ENCODE results near the gene VPS13D.
"Not testable (repeated sequence)": the region's sequence is repeated elsewhere in the genome, so short reads cannot be mapped to it uniquely, and the experiment has no call there.

The VPS13D gene

DNA sequence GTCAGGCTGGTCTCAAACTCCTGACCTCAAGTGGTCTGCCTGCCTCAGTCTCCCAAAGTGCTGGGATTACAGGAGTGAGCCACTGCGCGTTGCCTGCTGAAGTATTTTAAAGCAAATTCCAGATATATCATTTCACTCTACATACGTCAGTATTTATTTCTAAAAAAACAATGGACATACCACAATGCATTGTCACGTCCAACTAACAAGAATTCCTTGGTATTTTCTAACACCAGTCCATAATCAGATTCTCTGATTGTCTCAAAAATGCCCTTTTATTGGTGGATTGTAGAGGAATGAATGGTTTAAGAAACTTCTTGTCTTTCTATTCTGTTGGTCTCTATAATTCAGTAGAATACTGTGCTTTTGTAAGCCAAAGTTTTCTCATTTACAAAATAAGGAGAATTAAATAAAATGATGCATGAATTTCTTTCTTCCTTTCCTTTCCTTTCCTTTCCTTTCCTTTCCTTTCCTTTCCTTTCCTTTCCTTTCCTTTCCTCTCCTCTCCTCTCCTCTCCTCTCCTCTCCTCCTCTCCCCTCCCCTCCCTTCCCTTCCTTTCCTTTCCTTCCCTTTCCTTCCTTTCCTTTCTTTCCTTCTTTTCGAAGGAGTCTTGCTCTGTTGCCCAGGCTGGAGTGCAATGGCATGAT is 55.8 kb downstream of the VPS13D start:
- DNase-seq (ENCODE audit: low read depth, low spot score): no peak

DNA sequence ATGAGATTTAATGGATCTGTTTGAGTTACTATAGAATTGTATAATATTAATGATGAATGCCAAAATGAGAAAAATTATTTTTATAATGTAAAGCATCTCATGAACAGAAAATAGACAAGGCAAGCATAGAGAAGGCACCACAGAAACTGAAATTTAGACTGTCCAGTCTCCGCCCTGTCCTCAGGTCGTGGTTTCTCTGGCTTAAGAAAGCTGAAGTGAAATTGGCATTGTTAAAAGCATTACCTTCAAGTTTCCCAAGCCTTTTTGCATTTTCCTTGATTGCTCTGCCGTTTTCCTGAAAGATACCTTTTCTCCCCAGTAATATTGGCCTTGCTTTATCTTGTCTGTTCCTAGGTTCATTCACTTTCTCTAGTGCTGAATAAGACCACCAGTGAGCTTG is 58.0 kb downstream of the VPS13D start:
- no peak for DNase-seq (ENCODE audit: low read depth, low spot score)

DNA sequence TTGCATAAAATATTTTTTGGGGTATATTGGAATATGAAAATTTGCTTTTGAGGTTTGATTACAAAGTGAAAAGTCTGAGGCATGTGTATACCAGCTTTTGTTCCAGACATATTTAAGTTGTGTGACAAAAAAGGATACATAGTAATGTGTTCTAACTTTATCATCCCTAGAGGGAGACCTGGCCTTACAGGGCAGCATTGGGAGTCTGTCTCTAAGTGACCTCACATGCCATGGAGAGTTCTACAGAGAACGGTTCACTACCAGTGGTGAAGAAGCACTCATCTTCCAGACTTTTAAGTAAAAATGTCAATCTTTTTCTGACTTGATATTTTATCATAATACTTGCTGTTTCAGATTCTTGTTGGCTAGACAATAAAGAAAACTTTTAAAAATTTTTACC is 61.0 kb downstream of the VPS13D start:
- DNase-seq (ENCODE audit: low read depth, low spot score): no peak

DNA sequence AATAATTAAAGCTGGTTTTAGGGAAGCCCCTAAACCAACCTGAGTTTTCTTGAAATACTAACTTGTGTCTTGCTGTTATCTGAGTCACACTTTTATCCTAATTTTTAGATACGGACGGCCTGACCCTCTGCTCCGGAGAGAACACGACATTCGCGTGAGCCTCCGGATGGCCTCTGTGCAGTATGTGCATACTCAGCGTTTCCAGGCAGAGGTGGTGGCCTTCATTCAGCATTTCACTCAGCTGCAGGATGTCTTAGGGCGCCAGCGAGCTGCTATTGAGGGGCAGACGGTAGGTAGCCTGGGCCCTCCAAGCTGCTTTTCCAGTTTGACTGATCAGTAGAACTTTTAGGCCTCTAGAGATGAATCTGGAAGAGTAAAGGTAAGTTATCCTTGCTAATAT is 63.6 kb downstream of the VPS13D start:
- no peak for DNase-seq (ENCODE audit: low read depth, low spot score)

DNA sequence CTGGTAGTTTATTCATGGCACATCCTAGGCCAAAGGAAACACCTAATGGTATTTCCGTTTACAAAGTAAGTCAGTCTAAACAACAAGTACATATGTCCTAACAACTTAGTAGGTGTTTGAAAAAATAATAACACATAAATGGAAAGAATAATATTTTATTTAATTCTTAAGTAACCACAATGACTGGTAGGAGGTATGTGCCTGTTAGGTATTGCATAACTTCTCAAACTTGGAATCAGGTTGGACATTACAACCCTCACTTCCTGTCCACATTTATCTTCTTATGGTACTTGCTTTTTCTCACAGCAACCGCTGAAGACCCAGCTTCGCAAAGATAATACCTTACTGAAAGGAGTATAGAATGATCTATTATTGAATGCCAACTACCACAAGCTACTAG is 64.2 kb downstream of the VPS13D start:
- DNase-seq (ENCODE audit: low read depth, low spot score): no peak

DNA sequence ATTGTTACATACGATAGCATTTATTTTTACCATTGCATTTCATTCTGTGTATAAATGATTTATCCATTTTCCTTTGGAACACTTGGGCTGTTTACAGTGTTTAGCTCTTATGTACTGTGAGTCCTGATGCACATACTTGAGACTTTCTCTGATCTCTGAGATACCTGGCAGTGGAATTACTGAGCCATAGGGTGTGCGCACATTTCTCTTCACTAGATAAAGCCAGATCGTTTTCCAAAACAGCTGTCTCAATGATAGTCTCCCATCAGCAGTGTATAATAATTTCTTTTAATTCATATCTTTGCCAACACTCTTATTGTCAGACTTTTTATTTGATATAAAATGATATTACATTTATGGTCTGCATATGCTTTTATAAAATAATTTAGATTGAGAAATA is 66.2 kb downstream of the VPS13D start:
- DNase-seq (ENCODE audit: low read depth, low spot score): no peak

DNA sequence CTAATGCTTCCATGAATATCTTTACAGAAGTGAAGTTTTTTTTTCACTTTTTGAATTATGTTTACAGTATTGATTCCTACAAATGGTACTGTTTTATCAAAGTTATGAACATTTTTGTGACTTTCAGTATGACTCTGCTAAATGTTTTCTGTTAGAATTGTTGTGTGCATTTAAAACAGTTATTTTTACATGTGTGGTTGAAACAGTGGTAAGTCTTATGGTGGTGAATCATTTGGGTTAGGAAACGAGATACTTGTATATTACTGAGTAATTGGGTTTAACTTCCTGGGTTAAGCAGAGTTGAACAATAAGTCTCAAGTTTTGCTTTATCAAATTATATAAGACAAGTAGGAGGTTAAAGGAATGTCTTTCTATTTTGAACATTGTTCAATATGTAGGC is 66.8 kb downstream of the VPS13D start:
- DNase-seq (ENCODE audit: low read depth, low spot score): no peak

DNA sequence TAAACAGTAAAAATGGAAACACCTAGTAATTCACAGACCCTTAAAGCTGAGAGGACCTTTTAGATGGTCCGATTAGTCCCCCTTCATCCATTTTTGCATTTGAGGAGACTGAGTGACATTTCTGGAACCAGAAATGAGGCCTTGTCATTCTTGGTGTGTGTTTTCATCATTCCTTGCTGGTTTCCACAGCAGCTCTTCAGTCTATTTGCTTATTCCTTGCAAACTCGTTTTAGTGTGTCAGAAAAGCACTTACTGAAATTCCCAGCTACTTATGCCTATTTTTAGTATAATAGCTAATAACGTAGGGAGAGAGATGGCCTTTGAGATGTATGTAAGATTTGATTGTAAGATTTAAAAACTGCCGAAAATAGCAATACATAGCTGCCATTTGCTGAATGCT is 70.9 kb downstream of the VPS13D start:
- no peak for DNase-seq (ENCODE audit: low read depth, low spot score)

DNA sequence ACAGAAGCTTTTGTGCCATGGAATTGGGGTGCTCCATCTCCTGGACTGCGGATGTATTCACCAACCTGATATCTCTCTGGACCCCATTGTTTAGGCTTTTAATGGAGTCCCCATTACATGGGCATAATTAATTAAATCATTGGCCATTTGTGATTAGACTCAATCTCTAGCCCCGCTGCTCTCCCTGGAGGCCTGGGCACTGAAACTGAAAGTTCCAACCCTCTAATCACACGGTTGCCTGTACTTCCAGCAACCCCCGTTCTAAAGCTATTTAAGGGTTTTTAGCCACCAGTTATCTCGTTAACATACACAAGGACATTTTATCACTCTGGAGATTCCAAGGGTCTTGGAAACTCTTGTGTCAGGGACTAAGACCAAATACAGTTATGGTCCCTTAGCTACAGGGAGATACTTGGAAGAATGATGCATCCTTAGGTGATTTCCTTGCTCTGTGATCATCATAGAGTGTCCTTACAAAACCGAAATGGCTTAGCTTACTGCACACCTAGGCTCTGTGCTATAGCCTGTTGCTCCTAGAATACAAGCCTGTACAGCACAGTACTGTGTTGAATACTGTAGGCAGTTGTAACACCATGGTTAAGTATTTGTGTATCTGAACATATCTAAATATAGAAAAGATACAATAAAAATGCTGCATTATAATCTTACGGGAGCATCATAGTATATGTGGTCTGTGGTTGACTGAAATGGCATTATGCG is 71.8 kb downstream of the VPS13D start:
- no peak for DNase-seq (ENCODE audit: low read depth, low spot score)

DNA sequence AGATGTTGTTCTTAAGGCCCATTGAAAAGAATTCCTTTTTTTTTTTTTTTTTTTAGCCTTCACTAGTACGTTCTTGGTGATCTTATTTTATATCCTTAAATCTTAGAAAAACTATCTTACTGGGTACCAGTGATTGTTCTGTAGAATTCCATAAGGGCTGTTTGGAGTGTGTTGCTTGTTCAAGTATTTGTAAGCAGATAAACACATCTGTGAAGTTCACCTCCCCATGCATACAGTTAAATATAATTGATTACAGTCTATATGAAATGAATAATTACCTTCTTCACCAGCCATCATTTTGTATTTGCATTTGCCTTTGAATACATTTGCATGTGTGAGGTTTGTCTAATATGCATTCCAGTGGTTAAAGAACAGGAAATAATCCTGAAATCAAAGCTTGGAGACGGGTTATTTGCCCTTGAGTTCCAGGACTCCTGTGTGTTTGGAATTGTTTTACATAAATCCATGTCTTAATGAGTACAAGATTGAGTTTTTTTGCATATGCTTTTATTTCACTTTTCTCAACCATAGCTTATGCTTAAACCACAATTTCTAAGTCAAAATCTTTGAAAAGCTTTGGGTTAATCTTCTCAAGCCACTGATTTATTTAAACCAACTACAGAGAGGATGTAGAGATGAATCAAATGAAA is 73.1 kb downstream of the VPS13D start:
- no peak for DNase-seq (ENCODE audit: low read depth, low spot score)

DNA sequence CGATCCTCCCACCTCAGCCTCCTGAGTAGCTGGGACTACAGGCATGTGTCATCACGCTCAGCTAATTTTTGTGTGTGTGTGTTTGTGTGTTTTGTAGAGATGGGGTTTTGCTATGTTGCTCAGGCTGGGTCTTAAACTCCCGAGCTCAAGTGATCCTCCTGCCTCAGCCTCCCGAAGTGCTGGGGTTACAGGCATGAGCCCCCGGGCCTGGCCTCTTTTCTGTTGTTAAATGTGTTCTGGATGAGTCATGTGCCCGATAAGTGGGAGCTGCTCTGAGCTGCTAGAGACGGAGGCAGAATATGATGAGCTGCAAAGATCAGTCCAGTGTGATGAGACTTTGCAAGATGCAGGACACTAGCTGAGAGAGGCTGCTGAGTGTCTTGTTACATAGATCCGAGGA is 75.5 kb downstream of the VPS13D start:
- no peak for DNase-seq (ENCODE audit: low read depth, low spot score)

DNA sequence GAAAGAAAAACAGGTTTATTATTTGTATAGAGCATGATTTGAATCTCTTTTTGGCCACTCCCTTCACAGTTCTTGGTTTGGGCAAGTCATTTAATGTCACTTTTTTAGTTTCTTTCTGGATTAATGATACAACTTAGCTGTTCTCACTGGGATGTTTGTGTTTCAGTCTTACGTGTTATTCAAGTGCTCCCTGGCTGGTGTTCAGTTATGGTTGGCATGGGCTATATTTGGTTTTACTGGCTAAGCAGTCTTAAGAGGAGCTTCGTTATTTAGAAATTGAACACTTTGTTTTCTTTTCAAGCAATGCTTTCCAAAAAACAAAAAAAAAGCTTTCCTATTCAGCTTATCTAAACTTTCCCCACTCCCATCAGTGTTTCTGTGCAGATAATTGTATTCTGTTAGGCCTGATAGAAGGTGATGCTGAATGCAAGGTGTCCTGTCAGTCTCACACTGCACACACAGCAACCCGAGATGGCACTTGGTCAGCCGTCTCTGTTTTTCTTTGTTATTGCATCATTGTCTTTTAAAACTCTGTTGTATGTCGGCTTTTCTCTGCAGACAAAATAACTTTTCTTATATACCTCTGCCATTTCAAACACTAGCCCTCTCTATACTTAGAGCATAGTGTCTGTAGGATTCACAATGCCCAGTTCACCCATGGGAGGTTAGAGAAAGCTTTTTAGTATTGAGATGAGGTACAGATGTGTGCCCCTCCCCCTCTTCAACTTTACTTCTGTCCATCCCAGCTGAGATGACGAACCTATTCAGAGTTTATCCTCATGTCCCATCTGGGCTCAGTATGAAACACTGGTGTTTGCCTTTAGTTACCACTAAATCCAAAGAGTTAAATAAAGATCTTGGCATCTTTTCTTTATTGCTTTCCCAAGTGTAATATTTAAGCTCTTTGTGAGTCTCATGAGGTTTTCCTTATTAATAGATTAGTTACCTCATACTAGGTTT is 80.2 kb downstream of the VPS13D start:
- DNase-seq (ENCODE audit: low read depth, low spot score): no peak

DNA sequence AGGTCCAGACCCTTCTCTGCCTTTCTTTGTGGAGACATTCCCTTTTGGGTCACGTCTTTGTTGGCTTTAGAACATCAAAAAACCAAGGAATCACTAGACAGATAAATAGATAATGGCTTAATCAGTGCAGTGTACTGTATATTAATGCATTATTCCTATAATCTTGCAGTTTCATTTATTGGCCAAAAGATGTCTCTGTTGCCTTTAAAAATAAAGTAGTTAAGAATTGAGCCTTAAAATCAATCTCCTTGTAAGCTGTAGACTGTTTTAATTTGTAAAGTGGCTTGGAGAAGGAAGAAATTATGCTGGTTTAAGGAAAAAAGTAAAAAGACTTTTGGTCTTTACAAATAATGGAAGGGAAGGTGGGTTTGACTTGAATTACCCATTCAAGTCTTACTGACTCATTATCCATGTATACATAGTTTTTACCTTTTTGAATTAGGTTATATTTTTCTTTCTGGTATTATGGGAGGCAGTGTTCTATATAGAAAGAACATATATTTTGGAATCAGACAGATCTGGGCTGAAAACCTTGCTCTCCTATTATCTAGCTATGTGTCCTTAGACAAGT is 84.6 kb downstream of the VPS13D start:
- no peak for DNase-seq (ENCODE audit: low read depth, low spot score)

DNA sequence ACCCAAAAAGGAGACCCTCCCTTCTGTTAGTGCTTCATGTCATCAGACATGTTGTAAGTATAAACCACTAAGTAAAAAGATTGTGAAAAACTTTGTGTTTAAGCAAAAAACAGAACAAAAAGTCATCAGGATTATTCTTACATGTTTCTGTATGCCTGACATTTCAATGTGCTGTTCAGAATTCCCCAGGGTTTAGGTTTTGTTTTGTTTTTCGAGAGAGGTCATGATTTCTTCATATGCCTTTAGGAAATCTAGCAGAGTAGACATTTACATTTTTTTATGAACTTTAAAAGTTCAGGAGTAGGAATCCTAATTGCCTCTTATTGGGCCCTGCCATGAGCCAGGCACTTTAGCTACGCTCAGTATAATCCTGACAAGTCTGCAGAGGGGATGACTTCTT is 85.3 kb downstream of the VPS13D start:
- DNase-seq (ENCODE audit: low read depth, low spot score): no peak

DNA sequence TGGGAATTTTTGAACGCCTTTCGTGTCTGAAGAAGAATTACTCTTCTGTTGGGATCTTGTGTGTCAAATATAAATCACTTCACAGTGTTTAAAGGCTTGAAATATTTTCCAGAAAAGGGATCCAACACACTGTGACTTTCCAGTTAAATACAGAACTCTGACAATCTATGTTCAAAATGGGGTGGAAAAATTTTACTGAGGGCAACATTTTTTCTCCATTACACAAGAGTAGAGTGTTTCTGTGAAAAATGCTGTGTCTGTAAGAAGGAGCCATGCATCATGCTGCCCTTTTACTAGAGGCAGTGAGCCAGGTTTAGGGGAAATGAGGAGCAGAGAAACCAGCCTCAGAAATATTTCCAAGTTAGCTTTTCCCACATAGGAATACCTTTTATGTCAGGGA is 86.5 kb downstream of the VPS13D start:
- no peak for DNase-seq (ENCODE audit: low read depth, low spot score)

DNA sequence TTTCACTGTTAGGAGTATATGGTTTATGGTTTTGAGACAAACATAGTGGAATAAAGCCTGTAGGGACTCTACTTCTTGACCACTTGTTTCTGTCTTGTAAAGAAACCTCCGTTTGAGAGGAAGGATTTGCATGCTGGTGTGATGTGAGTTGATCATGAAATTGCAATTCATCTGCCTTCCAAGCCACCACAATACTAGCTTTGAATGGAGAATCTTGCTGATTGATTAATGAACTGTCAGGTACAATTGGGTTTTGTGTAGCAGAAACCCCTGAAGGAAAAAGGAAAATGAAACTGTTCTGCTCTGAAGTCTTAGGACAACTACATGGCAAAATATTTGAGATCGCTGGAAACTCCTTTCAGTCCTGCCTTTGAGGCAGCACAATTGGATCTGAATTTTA is 90.7 kb downstream of the VPS13D start:
- no peak for DNase-seq (ENCODE audit: low read depth, low spot score)

DNA sequence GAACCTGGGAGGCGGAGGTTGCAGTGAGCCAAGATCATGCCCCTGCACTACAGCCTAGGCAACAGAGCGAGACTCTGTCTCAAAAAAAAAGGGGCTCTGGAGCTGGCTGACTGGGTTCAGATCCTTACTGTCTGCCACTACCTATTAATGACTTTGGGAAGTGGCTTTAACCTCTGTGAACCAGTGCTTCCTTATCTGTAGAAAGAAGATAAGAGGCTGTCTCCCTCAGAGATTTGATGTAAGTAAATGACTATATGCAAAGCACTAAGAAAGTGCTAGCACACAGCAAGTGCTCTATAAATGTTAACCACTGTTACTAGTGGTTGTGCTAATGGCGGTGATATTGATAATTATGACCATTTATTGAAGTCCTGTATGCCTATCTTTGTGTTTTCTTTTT is 94.6 kb downstream of the VPS13D start:
- no peak for DNase-seq (ENCODE audit: low read depth, low spot score)

DNA sequence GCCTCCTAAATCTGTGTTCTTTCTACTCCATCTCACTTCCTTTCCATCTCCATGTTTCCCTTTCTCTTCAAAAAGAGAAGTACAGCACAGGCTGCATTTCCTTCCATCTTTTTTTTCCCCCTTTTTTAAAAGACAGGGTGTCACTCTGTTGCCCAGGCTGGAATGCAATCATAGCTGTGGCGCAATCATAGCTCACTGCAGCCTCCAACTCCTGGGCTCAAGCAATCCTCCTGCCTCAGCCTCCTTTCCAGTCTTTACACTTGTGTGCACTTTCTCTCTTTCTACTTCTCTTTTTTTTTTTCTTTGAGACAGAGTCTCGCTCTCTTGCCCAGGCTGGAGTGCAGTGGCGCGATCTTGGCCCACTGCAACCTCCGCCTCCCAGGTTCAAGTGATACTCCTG is 95.1 kb downstream of the VPS13D start:
- not testable (repeated sequence) for DNase-seq (ENCODE audit: low read depth, low spot score)

DNA sequence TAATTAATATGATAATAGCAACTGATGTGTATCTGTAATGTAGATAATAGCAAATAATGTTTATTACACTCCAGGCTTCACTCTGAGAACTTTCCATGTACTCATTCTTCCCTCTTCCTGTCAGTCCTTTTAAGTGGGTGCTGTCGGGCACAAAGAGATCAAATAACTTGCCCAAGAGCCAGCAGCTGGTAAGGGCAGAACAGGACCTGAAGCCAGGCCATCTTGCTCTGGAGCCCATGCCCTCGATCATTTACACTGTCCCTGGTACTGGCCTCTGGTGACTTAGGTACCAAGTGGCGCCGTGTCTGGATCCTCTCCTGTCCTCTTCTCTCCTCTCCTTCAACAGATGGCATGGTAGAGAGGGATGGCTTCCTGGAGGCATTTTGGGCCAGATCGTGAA is 97.2 kb downstream of the VPS13D start:
- DNase-seq (ENCODE audit: low read depth, low spot score): no peak

DNA sequence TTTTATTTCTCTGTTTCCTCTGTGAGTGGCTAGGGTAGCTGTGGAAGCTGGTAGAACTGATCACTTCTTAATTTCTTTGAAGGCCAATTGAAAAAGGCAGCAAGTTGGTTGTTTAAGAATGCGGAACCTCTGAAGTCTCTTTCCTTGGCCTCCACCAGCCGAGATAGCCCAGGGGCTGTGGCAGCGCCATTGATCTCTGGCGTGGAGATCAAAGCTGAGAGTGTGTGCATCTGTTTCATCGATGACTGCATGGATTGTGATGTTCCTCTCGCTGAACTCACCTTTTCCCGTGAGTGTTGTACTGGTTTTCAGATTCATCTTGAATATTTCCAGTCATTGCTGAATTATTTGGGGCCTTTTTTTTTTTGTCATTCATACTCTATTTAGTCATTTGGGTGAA is 97.7 kb downstream of the VPS13D start:
- no peak for DNase-seq (ENCODE audit: low read depth, low spot score)

DNA sequence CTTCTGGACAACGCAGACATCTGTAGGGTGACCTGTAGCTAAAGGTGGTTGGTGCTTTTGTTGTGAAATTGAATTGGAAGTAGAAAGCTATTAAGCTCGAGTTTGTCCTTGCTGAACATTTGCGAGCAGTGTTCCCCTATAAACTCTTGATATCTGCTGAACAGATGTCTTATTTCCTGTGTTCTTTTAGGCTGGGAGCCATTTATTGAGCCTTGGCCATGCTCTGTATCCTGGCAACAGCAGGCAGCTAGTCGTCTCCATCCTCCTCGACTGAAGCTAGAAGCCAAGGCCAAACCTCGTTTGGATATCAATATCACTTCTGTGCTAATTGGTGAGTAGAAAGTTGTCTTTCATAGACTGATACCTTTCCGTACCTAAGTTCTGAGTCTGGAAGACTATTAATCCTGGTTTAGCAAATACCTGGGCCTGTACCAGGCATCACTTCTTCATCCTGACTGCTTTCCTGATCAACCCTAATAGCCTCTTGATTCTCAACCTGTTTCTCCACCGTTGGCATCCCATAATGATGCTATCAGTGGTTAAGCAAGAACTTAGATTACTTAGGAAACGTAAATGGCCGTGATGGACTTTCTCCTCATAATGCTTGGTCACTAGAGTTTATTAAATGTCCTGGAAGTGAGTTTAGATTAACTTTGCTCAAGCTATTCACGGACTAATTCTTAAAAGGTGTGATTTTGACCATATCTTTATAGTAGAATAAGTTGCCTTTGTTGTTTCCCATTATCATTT is 103.4 kb downstream of the VPS13D start:
- DNase-seq (ENCODE audit: low read depth, low spot score): no peak
